Heart right ventricle (tissue), 16 donors: ENCODE data around the gene WDR55. TPM values are rescaled to one million over a fixed set of nuclear protein-coding genes. Genes with fewer than 3 reads are reported as not detected.
"Not testable (repeated sequence)": the region's sequence is repeated elsewhere in the genome, so short reads cannot be mapped to it uniquely, and the experiment has no call there.

ENCODE experiments used
- ATAC-seq, 8 donors: fragments of 200-7000 bp; cut with Tn5 transposase; one replicate each; pipeline ENCODE4 v1.9.1; 2020; ENCODE audit warnings: mild to moderate bottlenecking in 8 of 8, moderate library complexity in 8 of 8, moderate number of reproducible peaks in 1 of 8
- DNase-seq, 2 donors: peaks; one replicate each; pipeline ENCODE4 v3.0.0-alpha.2; 2020
- H3K27ac ChIP-seq, 10 donors: fragments of 200-600 bp; sonication (generic) in 2 of 10; one replicate each; pipeline versions ENCODE4 v1.5.0 to v1.8.0; 2020 to 2022; ENCODE audit warnings: mild to moderate bottlenecking in 3 of 10
- H3K27me3 ChIP-seq, 7 donors: fragments of 200-600 bp; one replicate each; pipeline ENCODE4 v1.8.0; 2021 to 2022; ENCODE audit warnings: mild to moderate bottlenecking in 2 of 7
- H3K36me3 ChIP-seq, 9 donors: fragments of 200-600 bp; sonication (generic) in 1 of 9; one replicate each; pipeline versions ENCODE4 v1.5.0 to v1.8.0; 2020 to 2022; ENCODE audit warnings: mild to moderate bottlenecking in 2 of 9
- H3K4me1 ChIP-seq, 9 donors: fragments of 200-600 bp; sonication (generic) in 1 of 9; one replicate each; pipeline versions ENCODE4 v1.5.0 to v1.8.0; 2020 to 2022; ENCODE audit warnings: mild to moderate bottlenecking in 4 of 9
- H3K4me3 ChIP-seq, 10 donors: fragments of 200-600 bp; sonication (generic) in 2 of 10; one replicate each; pipeline versions ENCODE4 v1.5.0 to v1.8.0; 2020 to 2022; ENCODE audit warnings: mild to moderate bottlenecking in 7 of 10, moderate library complexity in 2 of 10
- H3K9me3 ChIP-seq, 11 donors: fragments of 200-600 bp in 10 of 11; sonication (generic) in 2 of 11; one replicate each; pipeline versions ENCODE4 v1.5.0 to v1.8.0; 2013 to 2022; ENCODE audit warnings: mild to moderate bottlenecking in 2 of 11, control low read depth in 1 of 11, moderate library complexity in 1 of 11
- CTCF ChIP-seq, 9 donors: fragments of 200-600 bp; sonication (generic) in 2 of 9; IDR thresholded peaks; one replicate each; pipeline versions ENCODE4 v1.5.0 to v1.8.0; 2021 to 2022; ENCODE audit warnings: antibody characterized with exemption in 9 of 9, mild to moderate bottlenecking in 5 of 9, moderate library complexity in 1 of 9
- WGBS, 2 donors: extraction: QIAGEN DNeasy Blood & Tissue Kit; methylation state at CpG; one replicate each; pipeline ENCODE4 v1.1.7; 2013; ENCODE audit warnings: inconsistent platforms in 1 of 2; 5-methylcytosine and 5-hydroxymethylcytosine counted together
- intact Hi-C, 10 donors: fragments of 100-400 bp; cut with DNase I; formaldehyde crosslinking; loops; one replicate each; pipeline versions ENCODE4 v1.11.1 to v1.14.2; 2022
- long read RNA-seq, 3 donors: library from polyadenylated mRNA; unstranded; transcript quantifications; one replicate each; pipeline ENCODE4 v2.0.0, GENCODE V29; 2020 to 2021
- polyA plus RNA-seq, 2 donors: library from polyadenylated mRNA; stranded (reverse); fragments of 200-250 nt; gene quantifications; one replicate each; pipeline ENCODE4 v1.2.3, GENCODE V29; 2013
- total RNA-seq, 10 donors: library from RNA; stranded (reverse); fragmentation: NEBNext Ultra II Directional in 3 of 10; extraction: Animal tissue kit (Norgen Biotek cat#: 25700) in 3 of 10; gene quantifications; one replicate each; pipeline versions ENCODE4 v1.2.1 to v1.2.4, GENCODE V29; 2021 to 2023
- donor health status: Arrhythmogenic right ventricular cardiomyopathy.
- donor health status: ischemic (EF 13 %, LVEDD 7.1; RV severe dilation, severe dysfunction).
- donor health status: healthy with polysubstance abuse.
- donor health status: DM: no; HTN: yes; CAD: no.
- donor health status: DM: no; HTN: no; CAD: no.
- donor health status: ischemic (EF 25% LVEDD 6.9; RV normal size, moderate dysfunction).
- donor health status: ischemic (EF 25% LVEDD 5.7; RV mildly dilated, moderate dysfunction).
- donor health status: healthy.
- donor health status: DM: yes; HTN: yes; CAD: no.
- donor health status: Ischemic cardiomyopathy.
- donor health status: ischemic (EF 35%, LVEDD 5.7; RV mildly dilated, moderate dysfunction).
- donor health status: nonischemic (EF 11% LVEDD 7.7; RV severe dilation, severe dysfunction).
- donor health status: DM: yes; HTN: yes; CAD: no.
- donor health status: PGD.
- donor health status: ischemic (EF 29% LVEDD 5.4; RV normal size, mild dysfunction).
- donor health status: nonischemic (EF 23%, LVEDD 6.1; RV moderate dilation, normal function).

WDR55 gene
- 10 to 100 TPM; 10.5 to 14.5 (median 12.2) TPM for total RNA-seq
- 10 to 100 TPM; 12.2 to 15.7 TPM for polyA plus RNA-seq
- long read RNA-seq, donor 1, full-length matches to known transcripts = 30 of 53 reads
- long read RNA-seq, donor 1, partial matches to known transcripts = 2 of 53 reads
- long read RNA-seq, donor 1, other reads (novel, unspliced or antisense) = 21 of 53 reads
- long read RNA-seq, donor 2, full-length matches to known transcripts = 22 of 34 reads
- long read RNA-seq, donor 2, partial matches to known transcripts = 3 of 34 reads
- long read RNA-seq, donor 2, other reads (novel, unspliced or antisense) = 9 of 34 reads
- long read RNA-seq, donor 3, full-length matches to known transcripts = 35 of 67 reads
- long read RNA-seq, donor 3, partial matches to known transcripts = 9 of 67 reads
- long read RNA-seq, donor 3, other reads (novel, unspliced or antisense) = 23 of 67 reads

GRCh38 chr5:140664359-140665119 lies at the start of gene WDR55:
WDR55 (plus strand) TSS chr5:140664904; CDS start chr5:140664913, 9 bp downstream.
- Histone ChIP-seq H3K4me1 (peaks cover 6 to 39% (median 26%) of the 10 kb centered on the region in 9 donors), H3K4me3 (peak within 1 kb of the TSS; percentile 64 to 94 (median 80)), H3K27me3 (no peaks in the 10 kb centered on the region), H3K9me3 (no peaks in the 10 kb centered on the region), H3K27ac (peak within 1 kb of the TSS; percentile 85 to 94 (median 92)), H3K36me3 (peaks cover 0 to 67% (median 48%) of the 10 kb centered on the region in 9 donors)
- DNase-seq = peak; percentile 97
- intact Hi-C loops = loop anchor here in 3 of 10 donors (2.0 to 10.0 kb wide), 2 partner anchors 26 to 260 kb away; partner anchors contain the start of genes ANKHD1 (in 2 of the 3), HARS1 (in 1 of the 3) and HARS2 (in 1 of the 3)
- TF ChIP-seq CTCF (IDR thresholded peaks at IDR 0.05) = no peak
- WGBS, 2 donors = 0 to 1% methylated on average over 54 of the region's 54 CpGs
- peak; percentile 97 to 99 (median 99) for ATAC-seq

GRCh38 chr5:140622301-140622700 lies 42.4 kb upstream of the WDR55 start:
- Histone ChIP-seq H3K36me3 (no peaks in the 10 kb centered on the region), H3K27me3 (peaks cover 0 to 23% (median 0%) of the 10 kb centered on the region in 7 donors), H3K27ac (peak overlapping the region in 1 of 10 donors; percentile 0), H3K4me1 (peaks cover 0 to 16% (median 0%) of the 10 kb centered on the region in 9 donors), H3K9me3 (no peaks in the 10 kb centered on the region), H3K4me3 (no peak overlapping the region)
- ATAC-seq (peak in 2 of 8 donors; percentile 20 to 45), DNase-seq (no peak)
- intact Hi-C loops = loop anchor here in 1 of 10 donors (10.0 kb wide), 1 partner anchor 218 kb away; the partner anchor contains the start of gene ANKHD1
- 65 to 77% methylated on average over 3 of the region's 3 CpGs for WGBS, 2 donors
- TF ChIP-seq CTCF (IDR thresholded peaks at IDR 0.05) = no peak

- H3K27me3 ChIP-seq = peaks cover 0 to 23% (median 0%) of the 10 kb centered on the region in 7 donors
- intact Hi-C loops = loop anchor here in 1 of 10 donors (10.0 kb wide), 1 partner anchor 218 kb away; the partner anchor contains the start of gene ANKHD1
- H3K27ac ChIP-seq = peak overlapping the region in 1 of 10 donors; percentile 0
- not testable (repeated sequence) for H3K36me3 ChIP-seq, H3K4me3 ChIP-seq, ATAC-seq, DNase-seq, H3K9me3 ChIP-seq
- peaks cover 0 to 16% (median 0%) of the 10 kb centered on the region in 9 donors for H3K4me1 ChIP-seq
These were observed 41.6 kb upstream of the WDR55 start for GRCh38 chr5:140623061-140623460.

GRCh38 chr5:140624886-140625285 lies 39.8 kb upstream of the WDR55 start:
- not testable (repeated sequence) for H3K4me3 ChIP-seq, DNase-seq, H3K36me3 ChIP-seq, H3K27ac ChIP-seq, ATAC-seq
- Histone ChIP-seq H3K27me3 (peaks cover 0 to 20% (median 0%) of the 10 kb centered on the region in 7 donors), H3K4me1 (peaks cover 0 to 16% (median 0%) of the 10 kb centered on the region in 9 donors), H3K9me3 (peaks cover 0 to 14% (median 0%) of the 10 kb centered on the region in 11 donors)
- intact Hi-C loops = loop anchor here in 2 of 10 donors (5.0 to 10.0 kb wide), 2 partner anchors 53 to 220 kb away; partner anchors contain the start of gene ANKHD1 (in 1 of the 2)
- 89 to 90% methylated on average over 10 of the region's 10 CpGs for WGBS, 2 donors

GRCh38 chr5:140627972-140628371 lies 36.7 kb upstream of the WDR55 start:
- peaks cover 0 to 20% (median 13%) of the 10 kb centered on the region in 9 donors for H3K4me1 ChIP-seq
- no peak overlapping the region for H3K4me3 ChIP-seq
- intact Hi-C loops = loop anchor here in 2 of 10 donors (5.0 to 10.0 kb wide), 2 partner anchors 56 to 223 kb away; partner anchors contain the start of gene ANKHD1 (in 1 of the 2)
- H3K27ac ChIP-seq = no peak overlapping the region
- no peak for ATAC-seq
- no peaks in the 10 kb centered on the region for H3K27me3 ChIP-seq
- H3K9me3 ChIP-seq = peaks cover 0 to 14% (median 0%) of the 10 kb centered on the region in 11 donors
- no peak for DNase-seq
- no peaks in the 10 kb centered on the region for H3K36me3 ChIP-seq
- TF ChIP-seq CTCF (IDR thresholded peaks at IDR 0.05) = no peak
- 89 to 92% methylated on average over 6 of the region's 6 CpGs for WGBS, 2 donors
